ENCODE measurements around the gene NT5DC3.
A peak's percentile ranks its signal among the peaks of the same experiment; 100 is the strongest.

NT5DC3 gene

DNA sequence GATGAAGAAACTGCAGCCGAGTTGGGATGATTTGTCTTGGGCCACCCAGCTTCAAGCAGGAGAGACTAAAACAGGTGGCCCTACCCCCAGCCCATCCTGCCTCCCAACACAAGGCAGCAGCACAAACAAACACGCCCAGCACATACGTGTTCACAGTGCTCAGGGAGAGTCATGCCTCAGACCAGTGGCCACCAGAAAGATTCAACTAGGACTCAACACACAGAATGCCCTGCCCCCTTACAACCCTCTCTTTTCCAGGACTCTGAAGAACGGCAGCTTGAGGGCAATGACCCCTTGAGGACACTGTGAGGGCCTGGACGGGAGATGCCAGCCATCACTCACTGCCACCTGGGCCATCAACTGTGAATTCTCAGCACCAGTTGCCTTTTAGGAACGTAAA, 75.0 kb downstream of the NT5DC3 start:
- no peak for DNase-seq (ENCODE audit: low read depth)

DNA sequence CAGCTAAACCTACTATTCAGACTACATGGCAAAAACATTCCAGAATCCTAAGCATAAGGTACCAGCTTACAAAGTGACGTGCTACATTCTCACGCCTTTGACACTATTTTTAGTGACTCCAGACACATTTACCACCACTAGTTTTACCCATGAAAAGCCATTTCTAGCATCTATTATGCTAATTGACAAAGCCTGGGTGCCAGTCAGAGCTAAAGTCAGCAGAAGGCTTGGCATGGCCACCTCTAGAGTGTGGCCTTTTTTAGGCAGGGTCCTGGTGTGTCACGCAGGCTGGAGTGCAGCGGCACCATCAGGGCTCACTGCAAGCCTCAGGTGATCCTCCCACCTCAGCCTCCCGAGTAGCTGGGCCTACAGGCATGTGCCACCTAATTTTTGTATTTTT, 75.7 kb downstream of the NT5DC3 start:
- H3K4me3 ChIP-seq (ENCODE audit: low read depth, low read length), result no peak overlapping the region
- DNase-seq (ENCODE audit: low read depth), result no peak

More for the DNA sequence above, 75.0 kb downstream of the NT5DC3 start:
- no peak overlapping the region for H3K4me3 ChIP-seq (ENCODE audit: low read depth, low read length)

DNA sequence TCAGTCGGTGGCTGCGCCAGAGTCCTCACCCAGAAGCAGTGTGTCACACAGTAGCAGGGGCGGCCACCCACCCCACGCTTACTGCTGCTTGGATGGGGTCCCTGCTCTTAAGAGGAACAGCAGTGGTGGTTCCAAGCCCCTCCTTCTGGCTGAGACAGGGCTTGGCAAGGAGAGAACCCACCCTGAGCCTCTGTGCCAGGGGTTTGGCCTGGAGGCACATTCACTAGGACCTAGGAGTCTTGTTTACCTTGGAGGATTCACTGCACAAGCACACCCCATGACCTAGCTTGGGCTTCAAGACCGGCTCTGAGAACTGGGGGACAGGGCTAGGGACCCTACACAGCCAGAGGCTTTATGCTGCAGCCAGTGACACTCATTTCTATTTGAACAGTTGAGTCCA, 78.6 kb downstream of the NT5DC3 start:
- H3K4me3 ChIP-seq (ENCODE audit: low read depth, low read length), result no peak overlapping the region
- DNase-seq (ENCODE audit: low read depth), result no peak

DNA sequence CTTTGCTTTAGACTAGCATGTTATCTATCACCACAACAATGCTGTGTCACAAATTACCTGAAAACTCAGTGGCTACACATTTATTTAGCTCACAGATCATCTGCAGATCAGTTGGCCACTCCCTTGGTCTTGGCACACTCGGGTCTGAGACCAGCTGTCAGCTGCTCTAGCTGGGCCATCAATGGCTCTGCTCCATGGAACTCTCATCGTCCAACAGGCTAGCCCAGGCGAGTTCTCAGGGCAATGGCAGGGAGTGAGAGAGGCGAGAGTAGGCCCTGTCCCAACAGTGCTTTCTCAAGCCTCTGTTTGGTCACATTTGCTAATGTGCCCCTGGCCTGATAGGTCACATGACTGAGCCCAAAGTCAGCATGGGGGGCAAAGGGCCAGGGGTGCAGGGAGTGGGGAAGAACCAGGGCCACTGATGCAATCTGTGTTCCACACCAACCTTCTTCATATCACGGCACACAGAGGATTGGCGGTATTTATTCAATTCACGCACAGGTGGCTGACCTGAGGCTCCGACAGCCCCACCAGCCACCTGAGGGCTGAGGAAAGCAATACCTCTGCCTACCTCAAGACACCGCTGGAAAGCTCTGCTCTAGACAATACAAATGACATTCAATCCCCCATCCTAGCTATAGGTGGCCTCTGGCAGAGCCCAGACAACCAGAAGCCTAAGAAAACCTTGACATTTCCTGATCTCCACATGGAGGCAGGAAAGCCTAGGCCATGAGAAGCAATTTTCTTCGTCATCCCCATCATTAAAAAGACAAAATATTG, 82.5 kb downstream of the NT5DC3 start:
- DNase-seq (ENCODE audit: low read depth), result no peak
- H3K4me3 ChIP-seq (ENCODE audit: low read depth, low read length), result no peak overlapping the region

DNA sequence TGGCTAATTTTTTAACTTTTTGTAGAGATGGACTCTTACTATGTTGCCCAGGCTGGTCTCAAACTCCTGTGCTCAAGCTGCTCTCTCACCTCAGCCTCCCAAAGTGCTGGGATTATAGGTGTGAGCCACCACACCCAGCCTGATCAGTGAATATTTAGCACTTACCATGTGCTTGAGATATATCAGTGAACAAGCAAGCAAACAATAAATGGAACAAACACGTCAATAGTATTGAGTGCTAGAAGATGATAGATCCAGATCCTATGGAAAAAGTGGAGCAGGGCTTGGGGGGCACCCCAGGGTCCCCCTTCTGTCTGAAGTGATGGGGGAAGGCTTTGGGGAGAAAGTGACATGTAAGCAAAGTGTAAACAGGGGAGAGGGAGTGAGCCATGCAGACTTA, 83.8 kb downstream of the NT5DC3 start:
- DNase-seq (ENCODE audit: low read depth), result no peak
- H3K4me3 ChIP-seq (ENCODE audit: low read depth, low read length), result no peak overlapping the region

DNA sequence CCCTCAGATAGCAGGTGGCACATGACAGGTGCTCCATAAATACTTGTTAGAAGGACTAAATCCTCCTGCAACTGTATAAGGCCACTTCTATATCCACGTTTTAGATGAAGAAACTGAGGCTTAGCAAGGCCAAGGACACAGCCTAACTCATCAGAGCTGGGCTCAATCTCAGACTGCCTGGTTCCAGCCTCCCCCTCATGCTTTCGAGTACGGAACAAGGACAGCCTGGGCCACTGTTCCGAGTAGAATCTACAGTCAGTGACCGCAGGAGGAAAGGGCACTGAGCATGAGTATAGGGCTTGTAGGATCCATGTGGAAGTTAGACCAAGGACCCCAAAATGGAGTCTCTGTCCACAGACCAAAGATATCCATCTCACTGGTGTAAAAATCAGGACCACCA, 84.6 kb downstream of the NT5DC3 start:
- DNase-seq (ENCODE audit: low read depth), result no peak
- no peak overlapping the region for H3K4me3 ChIP-seq (ENCODE audit: low read depth, low read length)

DNA sequence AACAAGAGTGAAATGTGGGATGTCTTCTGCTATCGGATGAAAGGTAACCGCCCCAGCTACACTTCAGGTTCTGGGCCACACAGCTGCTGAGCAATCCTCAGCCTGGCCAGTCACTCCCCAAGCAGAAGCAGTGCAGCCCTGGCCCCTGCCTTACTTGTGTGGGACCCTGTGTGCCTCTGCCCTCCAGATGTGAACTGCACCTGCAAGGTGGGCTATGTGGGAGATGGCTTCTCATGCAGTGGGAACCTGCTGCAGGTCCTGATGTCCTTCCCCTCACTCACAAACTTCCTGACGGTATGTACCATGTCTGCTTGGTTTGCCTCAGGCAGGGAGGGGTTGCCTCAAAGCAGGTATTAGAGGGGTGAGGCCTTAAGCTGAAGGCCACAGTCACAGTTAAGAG, 85.6 kb downstream of the NT5DC3 start:
- DNase-seq (ENCODE audit: low read depth), result no peak
- no peak overlapping the region for H3K4me3 ChIP-seq (ENCODE audit: low read depth, low read length)

DNA sequence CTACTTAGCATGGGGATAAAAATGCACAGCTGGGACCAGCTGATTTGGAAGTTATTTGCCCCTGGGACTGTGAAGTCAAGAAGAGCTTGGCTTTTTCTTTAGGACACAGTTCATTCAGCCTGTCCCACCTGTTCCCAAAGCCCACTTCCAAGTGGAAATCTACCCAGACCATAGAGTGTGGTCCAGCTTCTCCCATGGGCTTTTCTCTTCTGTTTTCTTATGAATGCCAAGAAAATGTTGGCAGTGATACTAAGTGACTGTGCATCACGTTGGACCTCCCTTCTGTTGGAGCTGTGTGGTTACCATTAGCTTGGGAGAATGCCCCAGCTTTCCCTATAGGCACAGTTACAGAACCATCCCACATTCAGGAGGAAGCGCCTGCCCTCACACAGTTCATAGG, 89.4 kb downstream of the NT5DC3 start:
- peak; percentile 26 for DNase-seq (ENCODE audit: low read depth)
- no peak overlapping the region for H3K4me3 ChIP-seq (ENCODE audit: low read depth, low read length)

DNA sequence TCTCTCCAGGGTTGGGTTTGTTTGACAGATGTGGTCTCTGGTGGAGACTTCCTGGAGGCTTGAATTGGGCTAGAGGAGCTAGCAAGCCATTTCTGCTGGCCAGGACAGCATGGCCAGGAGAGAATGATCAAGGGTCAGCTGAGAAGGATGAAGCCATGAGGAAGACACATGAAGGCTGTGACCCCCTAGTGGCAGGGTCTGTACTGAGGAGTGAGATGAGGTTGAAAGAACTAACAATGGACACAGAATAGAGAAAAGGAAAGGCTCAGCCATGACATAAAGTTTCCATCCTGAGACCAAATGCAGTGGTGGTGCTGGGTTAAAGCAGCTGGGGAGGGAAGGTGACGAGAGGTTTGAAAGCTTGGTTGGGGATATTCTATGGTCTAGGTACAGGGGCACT, 89.9 kb downstream of the NT5DC3 start:
- DNase-seq (ENCODE audit: low read depth), result no peak
- H3K4me3 ChIP-seq (ENCODE audit: low read depth, low read length), result no peak overlapping the region

DNA sequence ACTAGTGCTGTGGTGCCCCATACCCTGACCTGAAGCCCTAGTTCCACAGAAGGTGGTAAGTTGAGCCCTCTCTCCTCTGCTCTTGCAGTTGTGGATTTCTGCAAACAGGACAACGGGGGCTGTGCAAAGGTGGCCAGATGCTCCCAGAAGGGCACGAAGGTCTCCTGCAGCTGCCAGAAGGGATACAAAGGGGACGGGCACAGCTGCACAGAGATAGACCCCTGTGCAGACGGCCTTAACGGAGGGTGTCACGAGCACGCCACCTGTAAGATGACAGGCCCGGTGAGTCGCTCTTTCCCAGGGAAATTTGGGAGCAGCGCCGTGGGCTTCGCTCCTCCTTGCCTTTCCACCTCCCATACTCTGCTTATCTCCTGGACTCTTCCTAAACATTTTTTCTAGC, 92.2 kb downstream of the NT5DC3 start:
- no peak for DNase-seq (ENCODE audit: low read depth)
- H3K4me3 ChIP-seq (ENCODE audit: low read depth, low read length), result no peak overlapping the region

DNA sequence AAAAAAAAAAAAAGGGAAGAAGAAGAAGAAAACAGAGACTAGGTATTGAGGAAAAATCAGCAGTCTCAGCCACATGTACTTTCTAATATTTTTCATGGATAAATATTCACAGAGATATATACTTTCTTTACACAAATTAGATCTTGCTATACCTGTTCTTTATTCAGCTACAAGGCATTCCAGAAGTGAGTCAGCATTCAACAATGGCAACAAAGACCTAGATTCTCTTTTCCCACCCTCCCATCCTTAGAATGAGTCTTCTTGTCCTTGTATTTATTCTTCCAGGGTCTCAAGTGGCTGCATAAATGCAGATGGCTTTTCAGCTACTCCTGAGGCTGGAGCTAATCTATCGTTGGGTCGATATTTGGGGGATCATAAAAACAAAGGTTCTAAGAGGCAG, 93.0 kb downstream of the NT5DC3 start:
- DNase-seq (ENCODE audit: low read depth), result no peak
- H3K4me3 ChIP-seq (ENCODE audit: low read depth, low read length), result no peak overlapping the region

DNA sequence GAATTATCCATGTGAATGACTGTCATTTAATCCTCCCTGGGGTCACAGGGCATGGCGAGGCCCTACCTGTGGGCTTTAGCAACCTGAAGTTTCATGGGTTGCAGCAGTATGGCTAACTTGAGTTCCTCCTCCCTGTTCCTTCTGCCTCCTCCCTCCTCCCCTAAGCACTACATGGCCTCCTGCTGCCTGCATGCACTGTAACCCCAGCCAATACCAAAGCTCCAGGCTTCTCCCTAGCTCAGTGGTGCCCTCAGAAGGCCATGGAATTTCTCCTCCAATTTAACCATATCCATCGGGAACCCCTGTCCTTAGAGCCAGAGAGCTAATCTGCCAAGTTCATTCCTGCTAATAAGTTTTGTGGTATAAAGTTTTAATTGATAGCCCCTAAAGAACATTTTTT, 95.1 kb downstream of the NT5DC3 start:
- H3K4me3 ChIP-seq (ENCODE audit: low read depth, low read length), result no peak overlapping the region
- DNase-seq (ENCODE audit: low read depth), result no peak

DNA sequence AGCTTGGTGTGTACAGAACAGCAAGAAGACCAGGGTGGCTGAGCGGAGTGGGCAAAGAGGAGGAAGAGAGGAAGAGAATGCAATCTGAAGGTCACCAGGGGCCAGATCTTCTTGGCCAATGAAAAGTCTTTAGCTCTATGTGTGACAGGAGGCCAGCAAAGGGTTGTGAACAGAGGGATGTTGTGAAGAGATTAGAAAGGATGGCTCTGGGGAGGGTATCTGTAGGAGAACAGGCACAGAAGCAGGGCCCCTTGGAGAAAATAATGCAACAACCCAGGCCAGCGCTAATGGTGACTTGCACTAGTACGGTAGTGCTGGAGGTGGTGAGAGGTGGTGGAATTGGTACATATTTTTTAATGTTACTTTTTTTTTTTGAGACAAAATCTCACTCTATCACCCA, 97.2 kb downstream of the NT5DC3 start:
- DNase-seq (ENCODE audit: low read depth), result no peak
- H3K4me3 ChIP-seq (ENCODE audit: low read depth, low read length), result no peak overlapping the region

DNA sequence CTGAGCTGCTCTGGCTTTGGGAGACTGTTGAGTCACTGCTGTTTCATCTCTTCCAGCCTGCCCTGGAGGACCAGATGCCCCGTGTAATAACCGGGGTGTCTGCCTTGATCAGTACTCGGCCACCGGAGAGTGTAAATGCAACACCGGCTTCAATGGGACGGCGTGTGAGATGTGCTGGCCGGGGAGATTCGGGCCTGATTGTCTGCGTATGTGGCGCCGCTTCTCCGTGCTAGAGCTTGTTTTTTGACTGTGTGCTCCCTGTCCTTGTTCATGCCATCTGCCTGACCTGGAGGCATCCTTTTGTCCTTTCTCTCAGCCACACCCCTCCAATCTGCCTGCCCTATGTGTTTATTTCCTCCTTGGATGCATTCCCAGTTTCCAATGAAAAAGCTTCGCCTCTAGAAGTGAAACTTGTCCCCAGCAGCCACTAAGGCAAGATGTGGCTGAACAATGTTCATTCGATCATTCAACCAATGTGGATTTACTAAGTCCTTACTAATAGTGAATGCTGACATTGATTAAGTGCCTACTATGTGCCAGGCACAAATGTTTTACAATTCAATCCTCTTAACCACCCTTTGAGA, 98.6 kb downstream of the NT5DC3 start:
- H3K4me3 ChIP-seq (ENCODE audit: low read depth, low read length), result no peak overlapping the region
- no peak for DNase-seq (ENCODE audit: low read depth)

DNA sequence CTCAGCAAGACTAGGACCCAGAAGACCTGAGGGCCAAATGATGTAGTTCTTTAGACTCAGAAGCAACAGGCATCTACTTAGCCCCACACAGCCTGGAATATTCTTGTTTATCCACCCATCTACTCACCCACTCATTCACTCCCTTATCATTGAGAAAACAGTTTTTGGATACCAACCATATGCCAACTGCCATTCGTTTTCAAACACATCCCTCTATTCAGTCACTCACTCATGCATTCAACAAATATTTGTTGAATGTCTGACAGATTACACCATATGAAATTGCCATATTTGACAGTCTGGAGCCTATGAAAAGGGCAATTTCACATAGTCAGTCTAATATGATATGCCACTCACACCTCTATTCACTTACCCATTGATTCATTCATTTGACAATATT, 103.2 kb downstream of the NT5DC3 start:
- no peak for DNase-seq (ENCODE audit: low read depth)
- H3K4me3 ChIP-seq (ENCODE audit: low read depth, low read length), result no peak overlapping the region

DNA sequence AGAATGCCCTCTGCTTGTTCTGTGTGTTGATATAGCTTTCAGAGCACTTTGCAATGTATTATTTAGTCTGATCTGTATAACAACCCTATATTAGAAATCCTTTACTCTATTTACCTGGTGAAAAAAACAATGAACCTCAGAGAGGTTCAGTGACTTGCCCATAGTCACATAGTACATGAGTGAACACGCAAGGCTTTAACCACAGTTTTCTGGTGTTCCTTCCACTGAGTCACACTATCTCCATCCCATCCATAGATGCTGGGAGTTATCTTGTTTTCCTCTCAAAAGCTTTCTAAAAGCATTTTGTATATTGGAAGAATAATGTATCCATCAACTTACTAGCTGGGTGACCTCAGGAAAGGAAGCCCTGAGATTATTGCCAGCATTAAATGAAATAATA, 104.5 kb downstream of the NT5DC3 start:
- H3K4me3 ChIP-seq (ENCODE audit: low read depth, low read length), result no peak overlapping the region
- no peak for DNase-seq (ENCODE audit: low read depth)

DNA sequence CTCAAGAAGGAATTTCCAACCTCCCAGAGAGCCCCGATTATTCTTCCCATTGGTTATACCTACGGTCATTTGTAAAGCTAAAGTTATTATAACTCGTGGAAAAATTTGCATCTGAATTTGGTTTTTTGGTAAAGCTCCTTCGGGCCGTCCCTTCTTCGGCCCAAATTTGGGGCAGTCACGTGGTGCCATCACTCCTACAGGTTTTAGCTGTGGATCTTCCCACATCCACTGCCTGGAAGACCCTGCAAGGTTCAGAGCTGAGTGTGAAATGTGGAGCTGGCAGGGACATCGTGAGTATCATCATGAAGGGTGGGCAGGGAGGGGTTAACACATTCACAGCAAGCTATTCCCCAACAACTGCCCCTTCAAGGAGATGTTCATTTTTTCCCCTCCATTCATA, 105.7 kb downstream of the NT5DC3 start:
- no peak overlapping the region for H3K4me3 ChIP-seq (ENCODE audit: low read depth, low read length)
- DNase-seq (ENCODE audit: low read depth), result no peak

DNA sequence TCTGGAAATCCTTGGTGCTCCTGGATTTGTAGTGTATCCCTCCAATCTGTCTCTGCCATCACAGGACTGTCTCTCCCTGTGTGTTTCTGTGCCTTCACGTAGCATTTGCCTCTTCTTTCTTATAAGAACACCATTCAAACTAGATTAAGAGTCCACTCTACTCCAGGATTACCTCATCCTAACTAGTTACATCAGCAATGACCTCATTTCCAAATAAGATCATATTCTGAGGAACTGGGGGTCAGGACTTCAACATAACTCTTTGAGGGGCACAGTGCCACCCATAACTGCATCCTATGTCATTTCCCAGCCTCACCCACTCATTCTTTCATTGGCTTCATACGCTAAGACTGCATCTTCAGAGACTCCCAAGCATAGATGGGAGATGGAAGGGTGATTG, 106.2 kb downstream of the NT5DC3 start:
- no peak overlapping the region for H3K4me3 ChIP-seq (ENCODE audit: low read depth, low read length)

DNA sequence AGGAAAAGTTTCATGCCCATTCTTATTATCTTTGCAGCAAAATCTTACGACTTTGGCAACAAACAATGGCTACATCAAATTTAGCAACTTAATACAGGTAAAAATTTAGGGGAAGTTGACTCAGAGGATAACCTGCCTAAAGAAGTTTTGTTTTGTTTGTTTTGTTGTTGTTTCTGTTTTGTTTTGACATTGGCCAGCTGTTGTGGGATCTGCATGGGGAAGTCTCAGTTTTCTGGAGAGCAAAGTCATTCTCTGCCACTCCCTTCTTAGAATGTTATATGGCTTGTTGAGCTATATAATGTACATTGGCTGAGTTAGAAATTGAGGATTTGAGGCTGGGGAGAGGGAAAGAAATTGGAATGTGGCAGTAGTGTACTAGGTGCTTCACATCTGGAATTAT, 109.5 kb downstream of the NT5DC3 start:
- DNase-seq (ENCODE audit: low read depth), result no peak
- H3K4me3 ChIP-seq (ENCODE audit: low read depth, low read length), result no peak overlapping the region

More for the DNA sequence above, 106.2 kb downstream of the NT5DC3 start:
- DNase-seq (ENCODE audit: low read depth), result no peak

DNA sequence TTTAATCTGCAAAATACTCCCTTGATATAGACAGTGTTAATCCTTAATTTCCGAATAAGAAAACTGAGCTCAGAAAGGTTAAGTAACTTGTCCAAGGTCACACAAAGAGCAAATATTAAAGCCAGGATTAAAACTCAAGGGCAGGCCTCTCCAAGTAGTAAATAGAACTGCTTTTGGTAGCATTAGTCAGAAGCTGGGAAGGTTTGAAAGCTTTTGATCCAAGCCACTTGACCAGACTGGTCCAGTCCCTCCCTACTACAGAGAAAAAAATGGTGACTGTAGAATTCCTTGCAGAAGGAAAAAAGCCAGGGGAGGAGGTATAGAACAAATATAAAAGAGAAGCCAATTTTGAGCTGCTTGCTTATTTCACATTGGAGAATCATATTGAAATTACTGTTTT, 111.5 kb downstream of the NT5DC3 start:
- no peak for DNase-seq (ENCODE audit: low read depth)
- no peak overlapping the region for H3K4me3 ChIP-seq (ENCODE audit: low read depth, low read length)

DNA sequence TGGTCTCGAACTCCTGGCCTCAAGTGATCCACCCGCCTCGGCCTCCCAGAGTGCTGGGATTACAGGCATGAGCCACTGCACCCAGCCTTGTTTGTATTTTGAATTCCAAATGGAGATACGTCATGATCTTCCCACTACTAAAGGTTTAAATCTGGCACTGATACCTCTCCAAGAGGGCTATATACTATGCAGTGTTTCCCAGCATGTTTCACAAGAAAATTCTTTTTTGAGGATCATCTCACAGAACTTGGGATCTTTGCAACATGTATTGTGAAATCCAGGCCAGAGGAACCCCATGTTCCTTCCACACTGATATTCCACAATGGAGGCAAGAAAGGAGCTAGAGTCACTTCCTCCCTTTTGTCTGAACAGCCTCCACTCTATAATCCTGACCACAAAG, 112.7 kb downstream of the NT5DC3 start:
- no peak overlapping the region for H3K4me3 ChIP-seq (ENCODE audit: low read depth, low read length)
- DNase-seq (ENCODE audit: low read depth), result peak; percentile 16

All from skeletal muscle cell (primary cell).